ENCODE results near the gene MAFG.
"Not testable (repeated sequence)": the region's sequence is repeated elsewhere in the genome, so short reads cannot be mapped to it uniquely, and the experiment has no call there.

MAFG gene

DNA sequence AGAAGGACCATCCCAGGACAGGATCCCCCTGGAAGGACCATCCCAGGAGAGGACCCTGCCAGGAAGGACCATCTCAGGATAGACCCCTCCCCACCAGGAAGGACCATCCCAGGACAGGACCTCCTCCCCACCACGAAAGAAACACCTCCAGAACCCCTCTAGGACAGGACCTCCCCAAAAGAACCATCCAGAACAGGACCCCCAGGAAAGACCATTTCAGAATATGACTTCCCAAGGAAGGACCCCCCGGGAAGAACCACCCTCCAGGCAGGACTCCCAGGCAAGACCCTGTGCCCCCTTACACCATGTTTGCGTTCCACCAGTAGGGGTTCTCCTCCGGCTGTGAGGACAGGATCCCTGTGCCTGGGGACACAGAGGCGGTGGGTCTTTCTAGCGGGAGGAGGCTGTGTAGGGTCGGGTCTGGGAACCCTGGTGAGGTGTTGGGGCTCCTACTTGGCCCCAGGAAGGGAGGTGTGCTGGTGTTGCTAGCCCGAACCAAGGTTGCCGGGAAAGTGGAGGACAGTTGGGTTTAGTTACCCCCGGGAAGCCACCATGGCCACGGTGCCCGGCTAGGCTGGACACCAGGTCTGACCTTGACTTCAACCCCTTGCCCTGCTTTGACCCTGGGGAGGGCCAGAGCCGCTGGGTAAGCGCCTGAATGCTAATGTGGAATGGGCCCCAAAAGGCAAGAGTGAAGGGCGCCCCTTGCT, 31.3 kb upstream of the MAFG start:
- no peak for DNase-seq
- no peak for ATAC-seq

DNA sequence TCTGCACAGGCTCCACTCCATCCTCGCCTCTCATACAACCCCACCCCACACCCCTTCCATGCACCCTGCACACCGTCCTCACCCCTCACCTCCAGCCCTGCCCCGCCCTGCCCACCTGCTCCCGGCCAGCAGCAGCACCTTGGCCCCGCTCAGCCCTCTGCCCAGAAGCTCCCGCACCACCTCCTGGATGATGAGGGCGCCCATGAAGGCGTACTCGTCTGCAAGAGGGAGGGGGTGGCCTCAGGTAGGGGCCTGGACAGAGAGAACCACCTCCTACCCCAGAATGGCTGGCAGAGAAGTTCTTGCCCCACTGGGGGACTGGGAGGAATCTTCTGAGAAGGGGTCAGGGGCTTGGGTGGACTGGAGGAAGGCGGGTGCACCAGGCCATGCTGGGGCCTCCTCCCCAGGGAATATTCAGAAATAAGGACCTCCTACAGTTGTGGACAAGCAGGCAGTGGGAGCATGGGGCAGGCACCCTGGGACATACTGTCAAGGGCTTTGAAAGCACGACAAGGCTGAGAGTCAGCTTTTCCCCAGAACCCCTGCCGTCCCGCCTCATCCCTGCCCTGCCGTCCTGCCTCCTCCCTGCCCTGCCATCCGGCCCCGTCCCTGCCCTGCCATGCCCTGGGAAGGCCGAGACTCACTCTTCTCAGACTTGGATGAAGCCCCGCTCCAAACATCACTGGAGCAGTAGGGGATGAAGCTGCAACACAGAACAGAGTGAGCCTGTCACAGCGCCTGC, 30.3 kb upstream of the MAFG start:
- ATAC-seq (no peak), DNase-seq (no peak)

DNA sequence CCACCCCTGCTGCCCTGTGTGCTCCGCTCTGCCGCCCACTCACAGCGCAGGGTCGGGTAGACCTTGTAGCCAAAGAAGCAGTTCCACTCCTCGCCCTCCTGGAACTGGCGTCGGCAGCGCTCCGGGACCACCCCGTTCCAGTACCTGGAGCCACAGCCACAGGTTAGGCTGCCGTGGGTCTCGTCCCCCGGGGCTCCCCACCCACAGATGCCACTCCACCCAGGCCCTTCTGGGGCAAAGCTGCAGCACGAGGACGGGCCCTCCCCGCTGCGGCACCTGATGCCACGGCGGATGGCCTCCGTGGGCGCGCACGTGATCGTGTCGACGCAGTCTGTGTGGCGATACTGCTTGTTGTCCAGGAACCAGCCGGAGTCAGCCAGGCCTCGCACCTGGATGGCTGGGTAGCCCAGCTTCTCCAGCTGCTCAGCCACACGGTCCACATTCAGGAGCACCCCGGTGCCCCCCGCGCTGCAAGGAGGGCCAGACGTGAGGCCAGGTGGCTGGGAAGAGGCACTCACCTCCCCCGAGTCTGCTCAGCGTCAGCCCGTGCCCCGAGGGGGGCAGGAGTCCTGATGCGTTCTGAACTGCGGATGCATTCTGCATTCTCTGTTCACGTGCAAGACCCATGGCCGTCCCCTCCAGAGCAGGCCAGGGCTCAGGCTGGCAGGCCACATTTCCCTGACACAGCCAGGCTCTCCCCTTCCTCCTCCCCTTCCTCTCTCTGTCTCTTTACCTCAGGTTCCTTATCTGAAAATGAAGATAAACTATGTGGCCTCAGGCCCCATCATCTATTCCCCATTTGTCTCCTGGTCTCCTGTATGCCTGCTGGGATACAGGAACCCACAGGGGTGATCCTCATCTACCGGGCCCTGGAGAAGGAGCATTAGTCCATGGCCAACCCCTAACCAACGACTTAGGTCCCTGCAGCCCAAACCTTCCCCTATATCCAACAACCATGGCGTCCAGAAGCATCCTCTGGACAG, 29.4 kb upstream of the MAFG start:
- no peak for ATAC-seq
- no peak for DNase-seq

DNA sequence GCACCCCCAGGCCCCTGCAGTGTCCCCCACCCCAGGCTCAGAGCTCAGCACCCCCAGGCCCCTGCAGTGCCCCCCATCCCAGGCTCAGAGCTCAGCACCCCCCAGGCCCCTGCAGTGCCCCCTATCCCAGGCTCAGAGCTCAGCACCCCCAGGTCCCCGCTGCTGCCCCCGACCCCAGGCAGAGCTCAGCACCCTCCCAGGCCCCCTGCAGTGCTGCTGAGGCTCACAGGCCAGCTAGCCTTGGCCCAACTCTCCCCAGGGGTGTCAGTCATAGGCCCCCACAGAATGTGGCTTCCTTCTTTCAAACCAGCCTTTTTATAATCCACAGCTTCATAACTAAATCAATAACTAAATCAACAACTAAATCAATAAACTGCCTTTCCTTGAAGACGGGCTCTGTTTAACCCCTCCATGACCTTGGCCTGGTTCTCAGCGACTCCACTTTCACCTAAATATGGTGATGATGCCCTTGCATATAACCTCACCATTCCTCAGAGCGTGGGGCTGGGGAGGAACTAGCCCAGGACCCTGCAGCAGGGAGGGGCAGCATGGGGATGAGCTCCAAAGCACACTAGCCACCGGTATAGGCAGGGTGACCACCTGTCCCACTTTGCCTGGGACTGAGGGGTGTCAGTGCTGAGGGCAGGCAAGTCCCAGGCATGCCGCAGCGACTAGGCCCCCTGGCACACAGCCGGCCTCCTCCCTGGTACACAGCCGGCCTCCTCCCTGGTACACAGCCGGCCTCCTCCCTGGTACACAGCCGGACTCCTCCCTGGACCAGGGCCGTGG, 28.4 kb upstream of the MAFG start:
- ATAC-seq (no peak), DNase-seq (no peak)

DNA sequence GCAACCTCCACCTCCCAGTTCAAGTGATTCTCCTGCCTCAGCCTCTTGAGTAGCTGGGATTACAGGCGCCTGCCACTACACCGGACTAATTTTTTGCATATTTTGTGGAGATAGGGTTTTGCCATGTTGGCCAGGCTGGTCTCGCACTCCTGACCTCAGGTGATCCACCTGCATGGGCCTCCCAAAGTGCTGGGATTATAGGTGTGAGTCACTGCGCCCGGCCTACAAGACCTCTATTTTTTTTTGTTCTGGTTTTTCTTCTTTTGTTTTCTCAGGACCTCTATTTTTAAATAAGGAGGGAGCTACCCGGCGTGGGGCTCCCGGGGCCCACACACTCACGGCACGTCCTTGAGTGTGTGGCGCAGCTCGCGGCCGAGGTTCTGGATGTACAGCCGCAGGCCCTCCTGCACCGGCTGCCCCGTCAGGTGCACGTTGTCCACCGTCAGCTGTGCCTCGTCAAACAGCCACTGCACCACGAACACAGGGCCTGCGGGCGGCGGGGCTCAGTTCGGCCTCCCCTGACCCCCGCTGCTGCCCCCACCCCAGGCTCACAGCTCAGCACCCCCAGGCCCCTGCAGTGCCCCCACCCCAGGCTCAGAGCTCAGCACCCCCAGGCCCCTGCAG, 27.6 kb upstream of the MAFG start:
- ATAC-seq (no peak), DNase-seq (no peak)

DNA sequence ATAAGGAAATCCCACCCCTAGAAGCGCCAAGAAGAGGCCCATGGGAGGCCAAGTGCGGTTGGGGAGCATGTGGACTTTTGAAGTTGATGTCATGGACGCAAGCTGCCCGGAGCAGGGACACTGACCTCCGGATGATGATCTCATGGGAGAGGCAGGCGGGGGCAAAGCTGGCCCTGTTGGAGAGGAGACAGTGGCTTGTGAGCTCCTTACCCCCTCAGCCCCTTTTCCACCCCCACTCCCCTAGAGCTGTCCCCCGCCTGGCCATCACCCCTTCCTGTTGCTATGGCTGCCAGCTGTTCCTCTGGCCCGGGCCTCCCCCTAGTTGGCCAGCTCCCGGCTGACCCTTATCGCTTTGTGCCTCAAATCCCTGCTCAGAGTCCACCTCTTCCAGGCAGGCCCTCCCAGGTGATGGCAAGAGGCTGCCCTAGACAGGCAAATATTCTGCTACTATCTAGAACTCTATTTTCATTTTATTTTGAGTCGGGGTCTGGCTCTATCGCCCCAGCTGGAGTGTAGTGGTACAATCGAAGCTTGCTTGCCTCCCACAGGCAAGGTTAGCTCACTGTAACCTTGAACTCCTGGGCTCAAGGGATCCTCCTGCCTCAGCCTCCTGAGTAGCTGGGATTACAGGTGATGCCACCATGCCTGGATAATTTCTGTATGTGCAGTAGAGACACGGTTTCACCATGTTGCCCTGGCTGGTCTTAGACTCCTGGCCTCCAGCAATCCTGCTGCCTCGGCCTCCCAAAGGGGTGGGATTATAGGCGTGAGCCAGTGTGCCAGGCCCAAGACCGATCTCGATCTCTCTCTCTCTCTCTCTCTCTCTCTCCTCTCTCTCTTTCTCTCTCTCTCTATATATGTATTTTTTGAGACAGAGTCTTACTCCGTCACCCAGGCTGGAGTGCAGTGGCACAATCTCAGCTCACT, 26.9 kb upstream of the MAFG start:
- DNase-seq (no peak), ATAC-seq (no peak)

DNA sequence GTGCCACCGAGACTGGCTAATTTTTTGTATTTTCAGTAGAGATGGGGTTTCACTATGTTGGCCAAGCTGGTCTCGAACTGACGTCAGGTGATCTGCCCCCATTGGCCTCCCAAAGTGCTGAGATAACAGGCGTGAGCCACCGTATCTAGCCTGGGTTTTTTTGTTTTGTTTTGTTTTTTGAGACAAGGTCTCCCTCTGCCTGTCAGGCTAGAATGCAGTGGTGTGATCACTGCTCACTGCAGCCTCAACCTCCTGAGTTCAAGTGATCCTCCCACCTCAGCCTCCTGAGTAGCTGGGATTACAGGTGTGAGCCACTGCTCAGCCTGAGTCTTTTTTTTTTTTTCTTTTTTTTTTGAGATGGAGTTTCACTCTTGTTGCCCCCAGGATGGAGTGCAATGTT, 25.9 kb upstream of the MAFG start:
- ATAC-seq, DNase-seq: not testable (repeated sequence)

DNA sequence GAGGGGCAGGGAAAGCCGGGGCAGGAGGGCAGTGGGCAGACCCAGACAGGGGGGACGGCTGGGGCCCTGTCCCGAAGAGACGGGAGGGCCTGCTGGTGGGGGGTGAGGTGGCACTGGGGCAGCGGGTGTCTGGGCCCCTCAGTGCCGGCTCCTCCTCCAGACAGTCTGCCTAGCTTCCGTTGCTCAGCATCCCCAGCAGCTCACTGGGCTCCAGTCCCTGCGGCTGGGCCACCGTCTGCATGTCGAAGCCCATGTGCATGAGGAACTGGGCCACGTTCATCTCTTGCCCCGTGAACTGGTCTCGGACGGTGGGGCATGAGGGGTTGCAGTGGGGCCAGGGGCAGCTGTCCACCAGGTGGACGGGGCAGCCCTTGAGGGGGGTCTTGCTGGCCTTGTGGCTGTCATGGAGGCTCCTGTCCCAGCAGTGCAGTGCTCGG, 25.3 kb upstream of the MAFG start:
- DNase-seq (no peak), ATAC-seq (no peak)

DNA sequence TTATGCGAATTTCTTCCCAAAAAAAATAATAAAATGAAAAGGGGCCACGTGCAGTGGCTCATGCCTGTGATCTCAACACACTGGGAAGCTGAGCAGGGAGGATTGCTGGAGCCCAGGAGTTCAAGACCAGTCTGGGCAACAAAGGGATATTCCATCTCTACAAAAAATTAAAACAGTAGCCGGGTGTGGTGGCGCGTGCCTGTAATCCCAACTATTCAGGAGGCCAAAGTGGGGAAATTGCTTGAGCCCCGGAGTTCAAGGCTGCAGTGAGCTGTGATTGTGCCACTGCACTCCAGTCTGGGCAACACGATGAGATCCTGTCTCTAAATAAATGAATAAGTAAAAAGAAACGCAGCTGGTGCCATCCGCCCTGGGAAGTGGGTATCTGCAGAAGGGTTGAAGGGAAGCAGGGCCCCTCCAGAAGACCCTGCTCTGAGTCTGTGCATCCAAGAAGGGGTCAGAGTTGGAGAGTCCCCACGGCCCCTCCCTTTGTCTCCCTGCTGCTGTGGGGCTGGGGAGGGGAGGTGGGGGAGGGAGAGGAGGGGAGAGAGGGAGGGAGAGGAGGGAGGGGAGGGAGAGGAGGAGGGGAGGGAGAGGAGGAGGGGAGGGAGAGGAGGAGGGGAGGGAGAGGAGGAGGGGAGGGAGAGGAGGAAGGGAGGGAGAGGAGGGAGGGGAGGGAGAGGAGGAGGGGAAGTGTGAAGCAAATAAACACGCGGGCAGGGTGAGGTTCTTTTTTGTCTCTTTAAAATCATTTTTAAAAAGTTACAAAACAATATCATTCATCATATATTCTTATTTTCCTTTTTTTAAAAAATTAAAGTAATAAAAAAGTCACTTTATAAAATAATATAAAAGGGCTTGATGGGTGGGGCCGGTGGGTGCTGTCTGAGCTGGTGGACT, 24.5 kb upstream of the MAFG start:
- DNase-seq (no peak), ATAC-seq (no peak)

DNA sequence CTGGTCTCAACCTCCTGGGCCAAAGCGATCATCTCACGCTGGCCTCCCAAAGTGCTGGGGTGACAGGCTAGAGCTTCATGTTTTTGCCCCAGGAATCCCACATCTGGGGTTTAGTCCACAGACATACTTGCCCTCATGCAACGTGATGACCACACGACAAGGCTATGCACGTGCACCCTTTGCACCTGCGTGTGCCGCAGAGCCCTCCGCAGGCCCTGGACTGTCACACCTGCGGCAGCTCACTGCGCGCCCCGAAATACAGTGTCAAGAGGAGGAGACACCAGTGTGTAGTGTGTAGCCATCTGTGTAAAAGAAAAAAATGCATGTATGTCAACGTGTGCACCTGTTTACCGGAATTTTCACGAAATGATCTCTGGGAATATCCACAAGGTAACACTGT, 23.0 kb upstream of the MAFG start:
- no peak for ATAC-seq
- DNase-seq: no peak

DNA sequence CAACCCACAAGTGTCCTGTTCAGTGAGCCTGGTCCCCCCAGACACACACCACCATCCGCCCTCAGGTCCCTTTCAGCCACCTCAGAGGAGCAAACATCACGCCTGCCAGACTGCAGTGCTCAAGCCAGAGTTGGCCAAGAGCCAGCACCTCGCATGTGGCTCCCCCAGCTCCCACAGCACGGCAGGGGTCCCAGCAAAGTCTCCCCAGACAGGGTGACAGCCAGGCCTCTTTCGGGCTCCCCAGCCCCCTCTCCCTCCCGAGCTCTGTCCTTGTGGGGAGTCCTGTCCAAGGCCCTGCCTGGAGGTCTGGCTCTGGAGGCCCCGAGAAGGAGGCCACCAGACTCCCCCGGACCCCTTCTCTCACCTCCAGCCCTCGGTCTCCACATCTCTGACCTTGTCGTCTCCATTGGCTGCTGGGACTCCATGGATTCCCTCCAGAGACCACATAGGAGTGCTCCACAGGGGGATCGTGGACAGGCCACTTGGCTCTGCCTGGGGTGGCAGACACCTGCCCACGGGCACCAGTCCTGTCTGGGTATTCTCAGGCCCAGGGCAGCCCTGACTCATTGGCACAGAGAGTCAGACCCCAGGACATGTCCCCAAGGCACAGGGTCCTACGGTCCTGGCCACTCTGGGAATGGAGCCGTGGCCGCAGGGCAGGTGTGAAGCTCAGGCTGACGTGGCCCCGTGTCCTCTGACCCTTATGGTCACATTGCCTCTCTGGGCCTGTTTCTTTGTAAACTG, 21.3 kb upstream of the MAFG start:
- ATAC-seq: peak; percentile 10
- DNase-seq: no peak

DNA sequence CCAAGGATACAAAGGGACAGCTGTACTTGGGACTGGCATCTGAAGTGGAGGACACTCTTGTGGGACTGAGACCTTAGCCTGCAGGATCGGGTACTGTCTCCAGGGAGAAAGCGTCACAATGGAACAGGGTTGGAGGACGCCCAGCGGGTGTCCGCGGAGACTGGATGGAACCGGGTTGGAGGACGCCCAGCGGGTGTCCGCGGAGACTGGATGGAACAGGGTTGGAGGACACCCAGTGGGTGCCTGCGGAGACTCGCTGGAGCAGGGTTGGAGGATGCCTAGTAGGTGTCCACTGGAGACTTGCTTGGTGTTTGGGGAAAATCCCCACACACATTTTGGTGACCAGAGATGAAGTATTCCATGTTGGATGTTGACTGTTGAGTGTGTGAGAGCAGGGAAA, 19.7 kb upstream of the MAFG start, which contains the start of gene MYADML2:
Gene MYADML2 (minus strand): TSS at position 45 of the 400 bp plus-strand sequence. CDS start 5,492 bp downstream, outside the sequence.
- ATAC-seq (no peak), DNase-seq (no peak)

DNA sequence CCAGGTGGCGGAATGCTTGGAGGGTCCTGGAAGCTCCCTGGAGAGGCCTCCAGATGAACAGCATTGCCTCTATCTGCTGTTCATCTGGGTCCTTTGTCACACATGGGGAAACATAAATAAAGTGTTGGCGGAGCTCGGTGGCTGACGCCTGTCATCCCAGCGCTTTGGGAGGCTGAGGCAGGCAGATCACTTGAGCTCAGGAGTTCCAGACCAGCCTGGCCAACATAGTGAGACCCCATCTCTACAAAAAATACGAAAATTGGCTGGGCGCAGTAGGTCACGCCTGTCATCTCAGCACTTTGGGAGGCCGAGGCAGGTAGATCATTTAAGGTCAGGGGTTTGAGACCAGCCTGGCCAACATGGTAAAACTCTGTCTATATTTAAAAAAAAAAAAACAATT, 17.3 kb upstream of the MAFG start:
- ATAC-seq (no peak), DNase-seq (no peak)

DNA sequence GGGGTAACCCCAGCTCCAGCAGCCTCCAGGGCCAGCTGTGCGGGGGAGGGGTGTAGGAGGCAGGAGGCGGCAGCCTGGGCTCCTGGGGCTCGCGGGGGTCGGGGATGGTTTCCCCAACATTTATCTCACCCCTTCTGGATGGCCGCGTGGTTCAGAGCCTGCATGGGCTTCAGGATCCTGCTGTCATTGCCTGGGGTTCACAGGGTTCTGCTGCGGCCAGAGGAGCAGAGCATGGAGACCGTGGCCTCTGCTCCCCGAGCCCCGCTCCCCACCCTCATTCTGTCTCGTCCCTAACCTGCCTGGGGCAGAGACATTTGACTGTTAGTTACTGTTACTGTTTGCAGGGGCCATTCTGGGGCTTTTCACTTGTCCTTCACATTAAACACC, 14.6 kb upstream of the MAFG start:
- DNase-seq (no peak), ATAC-seq (no peak)

DNA sequence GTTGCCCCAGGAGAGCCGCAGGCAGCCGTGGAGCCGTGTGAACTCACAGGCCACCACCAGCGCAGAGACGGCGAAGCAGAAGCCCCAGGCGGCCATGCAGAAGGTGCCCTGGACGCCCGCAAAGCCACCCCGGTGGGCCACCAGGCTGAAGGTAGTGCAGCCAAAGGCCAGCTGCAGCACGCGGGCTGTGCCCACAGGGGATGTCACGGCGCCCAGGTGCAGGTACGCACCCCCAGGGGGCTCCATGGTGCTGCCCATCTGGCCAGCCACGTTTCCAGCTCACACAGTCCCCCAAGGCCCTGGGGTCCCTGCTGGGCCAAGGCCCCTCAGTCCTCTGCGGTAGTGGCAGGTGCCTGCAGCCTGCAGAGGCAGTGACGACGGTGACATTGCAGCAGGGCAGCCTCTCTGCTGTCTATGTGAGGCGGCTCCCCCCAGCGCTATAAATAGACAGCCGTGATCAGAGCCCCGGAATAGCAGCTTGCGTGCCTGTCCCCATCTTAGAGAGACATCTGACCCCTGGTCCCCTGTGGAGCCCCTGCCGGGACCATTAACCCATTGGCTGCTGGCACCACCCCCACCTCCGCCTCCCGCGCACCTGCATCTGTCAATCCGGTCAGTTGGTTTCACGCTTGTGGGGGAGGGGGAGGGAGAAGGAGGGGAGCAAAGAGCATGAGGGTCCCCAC, 14.1 kb upstream of the MAFG start:
- DNase-seq: no peak

DNA sequence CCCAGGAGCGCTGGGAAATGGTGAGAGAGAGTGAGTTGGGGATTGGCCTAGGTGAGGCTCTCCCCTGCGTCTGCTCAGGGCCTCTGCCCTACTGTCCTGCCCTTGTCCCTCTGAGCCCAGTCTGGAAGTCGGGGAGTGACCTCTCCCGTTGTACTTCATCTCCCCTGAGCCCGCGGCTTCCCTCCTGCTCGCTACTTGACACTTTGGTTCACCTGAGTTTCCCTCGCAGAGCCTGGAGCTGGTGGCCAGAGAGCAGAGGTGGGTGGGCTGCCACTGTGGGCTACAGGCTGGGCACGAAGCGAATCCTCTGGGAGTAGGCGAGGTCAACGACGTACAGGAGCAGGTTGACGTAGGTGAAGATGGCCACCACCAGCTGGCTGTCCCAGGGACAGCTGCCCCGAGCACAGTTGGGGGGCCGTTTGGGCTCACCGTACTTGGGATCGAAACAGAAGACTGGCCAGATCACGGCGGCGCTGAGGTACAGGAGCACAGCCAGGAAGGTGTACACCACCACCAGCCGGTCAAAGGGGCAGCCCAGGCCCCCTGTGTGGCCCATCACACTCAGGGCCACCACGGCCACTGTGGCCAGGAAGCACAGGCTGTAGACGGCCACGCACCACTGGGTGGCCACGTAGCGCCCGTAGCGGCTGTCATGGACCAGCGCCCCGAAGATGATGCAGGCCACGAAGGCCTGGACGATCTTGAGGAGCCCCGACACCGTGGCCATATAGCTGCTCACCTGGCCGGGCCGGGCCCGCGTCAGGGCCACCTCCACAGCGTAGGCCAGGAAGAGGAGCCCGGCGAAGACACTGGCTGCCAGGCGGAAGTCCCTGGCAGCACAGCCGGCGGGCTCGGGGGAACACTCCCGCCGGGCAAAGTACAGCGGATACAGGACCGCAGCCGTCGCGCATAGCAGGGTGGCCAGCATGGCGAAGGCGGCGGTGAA, 13.3 kb upstream of the MAFG start:
- DNase-seq: no peak
- ATAC-seq: no peak

More for the DNA sequence above, 14.1 kb upstream of the MAFG start:
- ATAC-seq: no peak

Measured in stimulated activated naive CD8-positive, alpha-beta T cell treated with anti-CD3 and anti-CD28 coated beads, Interleukin-15, Interleukin-2, amounts not matched to agents 100 U/mL and 50 U/mL, for 24 hours (primary cell).